Peyer's patch (tissue), 4 donors: Measurements from ENCODE around the gene DOCK2. TPM values are rescaled to one million over a fixed set of nuclear protein-coding genes. Genes with fewer than 3 reads are reported as not detected.

Source experiments
- DNase-seq, 3 donors: peaks; one replicate each; pipeline ENCODE4 v3.0.0-alpha.2; 2017 to 2019
- H3K27ac ChIP-seq, 4 donors: fragments of 200-600 bp; sonication (generic); one replicate each; pipeline ENCODE4 v1.5.1; 2016 to 2019
- H3K27me3 ChIP-seq, 2 donors: fragments of 200-600 bp; sonication (generic); one replicate each; pipeline ENCODE4 v1.5.1; 2019
- H3K36me3 ChIP-seq, 3 donors: fragments of 200-600 bp; sonication (generic); one replicate each; pipeline ENCODE4 v1.5.1; 2016 to 2019
- H3K4me1 ChIP-seq, 4 donors: fragments of 200-600 bp; sonication (generic); one replicate each; pipeline ENCODE4 v1.5.1; 2016 to 2019
- H3K4me3 ChIP-seq, 4 donors: fragments of 200-600 bp; sonication (generic); 1 replicate in 3 of 4; 2 replicates in 1 of 4; pipeline ENCODE4 v1.5.1; 2016 to 2019; ENCODE audit warnings: mild to moderate bottlenecking in 1 of 4
- H3K9me3 ChIP-seq, 4 donors: fragments of 200-600 bp; sonication (generic); one replicate each; pipeline ENCODE4 v1.5.1; 2016 to 2019; ENCODE audit warnings: mild to moderate bottlenecking in 1 of 4
- POLR2A ChIP-seq, 2 donors: fragments of 450-650 bp; IDR thresholded peaks; one replicate each; pipeline ENCODE4 v1.5.1; 2017; ENCODE audit warnings: antibody characterized with exemption in 2 of 2, mild to moderate bottlenecking in 2 of 2, moderate library complexity in 2 of 2
- total RNA-seq, 4 donors: library from RNA; depleted of rRNA; stranded (reverse); fragments of >200 nt; gene quantifications; one replicate each; pipeline ENCODE4 v1.1.0, GENCODE V29; 2016
- TF ChIP-seq, protein P1 (sequence below), 6 experiments: fragments of 450-650 bp in 4 of 6; fragments of 200-600 bp in 2 of 6; sonication (generic) in 1 of 6; IDR thresholded peaks; one replicate each; pipeline ENCODE4 v1.5.1; 2017 to 2019; ENCODE audit warnings: antibody characterized with exemption in 6 of 6, mild to moderate bottlenecking in 3 of 6, moderate library complexity in 1 of 6

Gene DOCK2
- total RNA-seq, 4 donors from 2014 or later, result 13.8 to 200 (median 17.8) TPM

DNA sequence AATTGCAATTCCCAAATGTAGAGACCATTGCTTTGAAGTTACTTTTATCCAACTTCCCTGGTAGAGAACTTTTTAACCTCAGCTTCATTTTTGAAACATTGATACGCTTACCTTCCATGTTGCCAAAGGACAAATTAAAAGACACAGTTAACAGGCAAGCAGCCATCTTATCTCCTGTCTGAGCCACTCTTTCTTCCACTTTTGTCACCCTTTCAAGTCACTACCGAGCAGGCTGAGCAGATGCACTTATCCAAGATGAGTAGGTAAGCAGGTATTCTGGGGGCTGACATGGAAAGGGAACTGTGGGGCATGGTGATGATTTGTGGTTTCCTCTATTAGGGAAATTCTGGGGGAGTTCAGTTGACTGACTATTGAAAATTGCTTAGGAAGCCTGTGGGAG, 66.7 kb downstream of the DOCK2 start:
- Histone ChIP-seq H3K27me3 (no peaks in the 10 kb centered on the region), H3K4me1 (no peaks in the 10 kb centered on the region), H3K36me3 (no peaks in the 10 kb centered on the region), H3K27ac (no peak overlapping the region), H3K4me3 (no peak overlapping the region), H3K9me3 (no peaks in the 10 kb centered on the region)
- no peak for DNase-seq
- TF ChIP-seq, protein P1, sequence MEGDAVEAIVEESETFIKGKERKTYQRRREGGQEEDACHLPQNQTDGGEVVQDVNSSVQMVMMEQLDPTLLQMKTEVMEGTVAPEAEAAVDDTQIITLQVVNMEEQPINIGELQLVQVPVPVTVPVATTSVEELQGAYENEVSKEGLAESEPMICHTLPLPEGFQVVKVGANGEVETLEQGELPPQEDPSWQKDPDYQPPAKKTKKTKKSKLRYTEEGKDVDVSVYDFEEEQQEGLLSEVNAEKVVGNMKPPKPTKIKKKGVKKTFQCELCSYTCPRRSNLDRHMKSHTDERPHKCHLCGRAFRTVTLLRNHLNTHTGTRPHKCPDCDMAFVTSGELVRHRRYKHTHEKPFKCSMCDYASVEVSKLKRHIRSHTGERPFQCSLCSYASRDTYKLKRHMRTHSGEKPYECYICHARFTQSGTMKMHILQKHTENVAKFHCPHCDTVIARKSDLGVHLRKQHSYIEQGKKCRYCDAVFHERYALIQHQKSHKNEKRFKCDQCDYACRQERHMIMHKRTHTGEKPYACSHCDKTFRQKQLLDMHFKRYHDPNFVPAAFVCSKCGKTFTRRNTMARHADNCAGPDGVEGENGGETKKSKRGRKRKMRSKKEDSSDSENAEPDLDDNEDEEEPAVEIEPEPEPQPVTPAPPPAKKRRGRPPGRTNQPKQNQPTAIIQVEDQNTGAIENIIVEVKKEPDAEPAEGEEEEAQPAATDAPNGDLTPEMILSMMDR (IDR thresholded peaks at IDR 0.05), result no peak
- no peak for TF ChIP-seq POLR2A (IDR thresholded peaks at IDR 0.05)

DNA sequence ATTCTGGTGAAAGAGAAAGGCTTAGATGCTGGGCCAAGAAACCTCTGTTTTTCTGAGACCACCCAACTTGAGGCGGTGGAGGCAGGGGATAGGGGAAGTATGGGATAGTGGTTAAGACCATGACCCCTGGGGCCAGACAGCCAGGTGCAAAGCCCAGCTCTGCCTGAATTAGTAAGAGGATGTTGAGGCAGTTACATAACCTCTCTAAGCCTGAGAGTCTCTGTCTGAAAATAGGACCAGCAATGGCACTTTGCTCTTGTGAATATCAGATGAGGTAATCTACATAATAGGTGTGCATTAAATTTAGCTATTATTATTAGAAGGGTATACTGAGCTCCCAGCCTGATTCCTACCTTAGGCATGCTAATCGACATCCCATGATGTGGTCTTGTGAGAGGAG, 68.2 kb downstream of the DOCK2 start:
- H3K9me3 ChIP-seq, result no peaks in the 10 kb centered on the region
- H3K27me3 ChIP-seq, result no peaks in the 10 kb centered on the region
- no peak for DNase-seq
- H3K4me3 ChIP-seq, result no peak overlapping the region
- H3K27ac ChIP-seq, result no peak overlapping the region
- no peaks in the 10 kb centered on the region for H3K36me3 ChIP-seq
- TF ChIP-seq POLR2A (IDR thresholded peaks at IDR 0.05), result no peak
- TF ChIP-seq, protein P1 (IDR thresholded peaks at IDR 0.05), result no peak
- H3K4me1 ChIP-seq, result no peaks in the 10 kb centered on the region

DNA sequence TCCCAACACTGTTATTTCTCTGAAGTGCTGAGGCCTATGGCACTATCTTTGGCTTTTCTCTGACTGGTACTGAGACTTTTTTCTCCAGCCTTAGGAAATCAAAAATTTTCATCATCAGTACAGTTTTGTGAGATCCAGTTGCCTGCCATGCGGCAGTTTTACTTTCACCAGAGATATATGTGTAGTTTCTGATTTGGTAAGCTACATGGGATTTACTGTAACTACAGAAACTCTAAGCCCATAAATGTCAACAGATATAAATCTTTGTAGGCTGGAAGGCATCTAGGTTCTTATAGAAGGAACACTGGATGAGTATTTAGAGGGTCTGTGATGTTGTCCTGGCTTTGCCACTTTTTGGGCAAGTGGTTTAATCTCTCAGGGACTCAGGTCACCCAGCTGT, 69.0 kb downstream of the DOCK2 start:
- no peaks in the 10 kb centered on the region for H3K36me3 ChIP-seq
- TF ChIP-seq POLR2A (IDR thresholded peaks at IDR 0.05), result no peak
- TF ChIP-seq, protein P1 (IDR thresholded peaks at IDR 0.05), result no peak
- H3K9me3 ChIP-seq, result no peaks in the 10 kb centered on the region
- H3K4me1 ChIP-seq, result no peaks in the 10 kb centered on the region
- no peak overlapping the region for H3K27ac ChIP-seq
- no peaks in the 10 kb centered on the region for H3K27me3 ChIP-seq
- DNase-seq, result no peak
- no peak overlapping the region for H3K4me3 ChIP-seq

DNA sequence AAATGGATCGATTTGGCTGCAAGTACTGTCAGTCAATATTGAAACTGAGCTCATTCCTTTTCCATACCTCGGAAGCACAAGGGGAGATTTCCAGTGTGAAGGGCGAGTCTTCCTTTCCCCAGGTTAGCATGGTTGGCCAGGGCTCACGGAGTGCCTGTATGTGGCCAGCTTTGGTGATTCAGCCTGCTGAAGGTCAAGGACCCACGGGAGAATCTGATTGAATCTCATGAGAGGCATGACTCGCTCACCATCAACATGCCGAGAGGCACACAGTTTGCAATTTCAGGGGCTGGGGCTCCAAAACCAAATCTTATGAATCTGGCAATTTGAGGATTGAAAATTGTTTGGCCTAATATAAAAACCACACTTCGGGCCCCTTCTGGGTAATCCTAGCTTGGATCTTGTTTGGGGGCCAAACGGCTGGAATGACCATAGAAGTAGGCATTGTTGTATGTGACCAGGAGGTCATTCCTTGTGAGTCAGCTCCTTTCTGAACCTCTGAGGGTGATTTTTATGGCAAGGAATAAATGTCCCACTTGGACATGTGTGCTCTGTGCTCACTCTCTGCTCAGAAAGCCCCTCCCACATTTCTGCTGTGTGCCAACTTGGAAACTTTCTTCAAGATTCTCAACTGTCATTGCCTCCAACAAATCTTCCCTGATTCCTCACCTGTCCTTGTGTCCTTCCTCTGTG, 69.8 kb downstream of the DOCK2 start:
- H3K36me3 ChIP-seq, result no peaks in the 10 kb centered on the region
- DNase-seq, result no peak
- H3K27me3 ChIP-seq, result no peaks in the 10 kb centered on the region
- H3K27ac ChIP-seq, result no peak overlapping the region
- no peak for TF ChIP-seq POLR2A (IDR thresholded peaks at IDR 0.05)
- TF ChIP-seq, protein P1 (IDR thresholded peaks at IDR 0.05), result no peak
- H3K4me3 ChIP-seq, result no peak overlapping the region
- no peaks in the 10 kb centered on the region for H3K4me1 ChIP-seq
- no peaks in the 10 kb centered on the region for H3K9me3 ChIP-seq

DNA sequence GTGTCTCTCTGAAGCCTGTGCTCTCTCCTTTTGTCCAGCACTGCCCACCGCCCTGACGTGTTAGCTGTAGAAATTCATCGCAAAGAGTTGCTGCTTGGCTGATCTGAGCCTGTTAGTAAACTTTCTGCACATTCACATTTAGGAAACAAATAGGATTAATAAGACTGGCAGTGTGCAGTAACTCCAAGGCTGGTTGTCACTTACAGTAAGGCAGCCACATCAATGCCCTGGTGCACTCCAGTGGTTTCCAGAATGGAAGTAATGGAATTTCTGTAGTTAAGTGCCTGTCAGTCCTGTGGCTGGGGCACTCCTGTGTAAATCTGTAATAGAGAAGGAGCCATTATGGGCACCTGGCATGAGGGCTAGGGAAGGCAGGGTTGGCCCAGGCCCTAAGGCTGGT, 70.6 kb downstream of the DOCK2 start:
- DNase-seq, result no peak
- H3K4me1 ChIP-seq, result no peaks in the 10 kb centered on the region
- no peaks in the 10 kb centered on the region for H3K9me3 ChIP-seq
- H3K36me3 ChIP-seq, result no peaks in the 10 kb centered on the region
- TF ChIP-seq POLR2A (IDR thresholded peaks at IDR 0.05), result no peak
- TF ChIP-seq, protein P1 (IDR thresholded peaks at IDR 0.05), result no peak
- H3K27ac ChIP-seq, result no peak overlapping the region
- no peak overlapping the region for H3K4me3 ChIP-seq
- no peaks in the 10 kb centered on the region for H3K27me3 ChIP-seq

DNA sequence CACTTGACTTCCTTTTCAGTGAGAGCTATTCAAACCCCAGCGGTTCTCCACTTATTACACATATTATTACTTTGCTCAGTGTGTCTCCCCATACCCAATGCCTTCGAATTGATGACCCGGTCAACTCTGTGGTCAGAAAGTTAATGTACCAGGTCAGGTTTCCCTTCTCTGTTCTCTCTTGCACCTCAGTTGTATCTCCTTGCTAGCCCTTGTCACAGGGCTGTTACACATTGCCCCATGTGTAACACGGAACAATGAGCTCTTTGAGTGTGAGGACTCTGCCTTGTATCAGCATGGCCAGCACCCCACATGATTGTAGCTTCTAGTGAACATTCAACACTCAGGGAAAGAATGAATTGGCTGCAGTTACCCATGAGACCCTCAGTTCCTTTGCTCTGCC, 73.6 kb downstream of the DOCK2 start:
- Histone ChIP-seq H3K27ac (no peak overlapping the region), H3K27me3 (no peaks in the 10 kb centered on the region), H3K4me3 (no peak overlapping the region), H3K36me3 (no peaks in the 10 kb centered on the region), H3K4me1 (no peaks in the 10 kb centered on the region), H3K9me3 (no peaks in the 10 kb centered on the region)
- no peak for DNase-seq
- TF ChIP-seq, protein P1 (IDR thresholded peaks at IDR 0.05), result no peak
- no peak for TF ChIP-seq POLR2A (IDR thresholded peaks at IDR 0.05)
